CD14-positive monocyte (primary cell): ENCODE data around the gene HDHD5. TPM values are rescaled to one million over a fixed set of nuclear protein-coding genes. Genes with fewer than 3 reads are reported as not detected.

Experiments
- DNase-seq, 3 donors: peaks; one replicate each; pipeline ENCODE4 v3.0.0-alpha.2; 2011 to 2022
- H2AFZ ChIP-seq: 2 replicates; pipeline ENCODE4 v1.6.0; 2012; ENCODE audit warnings: mild to moderate bottlenecking, low read depth, low read length, inconsistent platforms; ENCODE audit not compliant: insufficient read depth, poor library complexity, severe bottlenecking
- H3K27ac ChIP-seq, 2 donors: 1 replicate in 1 of 2; 2 replicates in 1 of 2; pipeline ENCODE4 v1.5.1; 2012 to 2013; ENCODE audit warnings: low read length in 2 of 2, control low read depth in 1 of 2, inconsistent platforms in 1 of 2, low read depth in 1 of 2, mild to moderate bottlenecking in 1 of 2
- H3K27me3 ChIP-seq, 2 donors: one replicate each; pipeline versions ENCODE4 v1.6.0 to v1.6.1; 2011 to 2013; ENCODE audit warnings: low read length in 2 of 2; ENCODE audit not compliant: control insufficient read depth in 2 of 2, insufficient read depth in 2 of 2
- H3K36me3 ChIP-seq, 2 donors: replicated peaks in 1 of 2; 1 replicate in 1 of 2; 2 replicates in 1 of 2; pipeline versions ENCODE4 v1.5.1 to v1.6.1; 2012 to 2013; ENCODE audit warnings: low read length in 2 of 2, control low read depth in 1 of 2, inconsistent platforms in 1 of 2, mild to moderate bottlenecking in 1 of 2; ENCODE audit not compliant: insufficient read depth in 2 of 2, control insufficient read depth in 1 of 2
- H3K4me1 ChIP-seq, 2 donors: 1 replicate in 1 of 2; 2 replicates in 1 of 2; pipeline versions ENCODE4 v1.5.1 to v1.6.1; 2012 to 2013; ENCODE audit warnings: low read length in 2 of 2, control low read depth in 1 of 2, inconsistent platforms in 1 of 2, mild to moderate bottlenecking in 1 of 2, moderate library complexity in 1 of 2; ENCODE audit not compliant: insufficient read depth in 2 of 2, control insufficient read depth in 1 of 2
- H3K4me2 ChIP-seq: replicated peaks from 2 replicates; pipeline ENCODE3; 2012; ENCODE audit warnings: low read length, moderate library complexity, mild to moderate bottlenecking; ENCODE audit not compliant: poor library complexity, severe bottlenecking; ENCODE audit errors: extremely low read depth
- H3K4me3 ChIP-seq, 3 experiments: fragments of 200-600 bp in 1 of 3; sonication (generic) in 1 of 3; replicated peaks in 1 of 3; 1 replicate in 2 of 3; 2 replicates in 1 of 3; pipeline ENCODE4 v1.5.1; 2011 to 2013; ENCODE audit warnings: low read length in 3 of 3, mild to moderate bottlenecking in 3 of 3, control low read depth in 2 of 3, low read depth in 2 of 3, inconsistent platforms in 1 of 3, moderate library complexity in 1 of 3
- H3K79me2 ChIP-seq: 2 replicates; pipeline ENCODE4 v1.6.0; 2012; ENCODE audit warnings: mild to moderate bottlenecking, control low read depth, inconsistent platforms, low read length, moderate library complexity; ENCODE audit not compliant: insufficient read depth
- H3K9ac ChIP-seq: 2 replicates; pipeline ENCODE4 v1.6.0; 2017; ENCODE audit warnings: low read length, mild to moderate bottlenecking; ENCODE audit not compliant: insufficient read depth, poor library complexity, severe bottlenecking
- H3K9me3 ChIP-seq, 2 donors: replicated peaks in 1 of 2; 1 replicate in 1 of 2; 2 replicates in 1 of 2; pipeline versions ENCODE4 v1.5.1 to v1.6.1; 2012 to 2013; ENCODE audit warnings: low read length in 2 of 2, control low read depth in 1 of 2; ENCODE audit not compliant: control insufficient read depth in 1 of 2, insufficient read depth in 1 of 2
- H4K20me1 ChIP-seq: 2 replicates; pipeline ENCODE4 v1.6.0; 2012; ENCODE audit warnings: mild to moderate bottlenecking, low read length, control low read depth, moderate library complexity; ENCODE audit not compliant: insufficient read depth
- H3K27ac Mint-ChIP-seq, 7 donors: one replicate each; pipeline ENCODE4 v1.8.0; 2020; ENCODE audit warnings: mild to moderate bottlenecking in 7 of 7, mixed read lengths in 7 of 7, moderate library complexity in 6 of 7, inconsistent platforms in 2 of 7
- H3K27me3 Mint-ChIP-seq, 3 donors: one replicate each; pipeline ENCODE4 v1.8.0; 2021 to 2022; ENCODE audit warnings: low read depth in 3 of 3, mild to moderate bottlenecking in 3 of 3, mixed read lengths in 3 of 3, moderate library complexity in 3 of 3, inconsistent platforms in 1 of 3
- H3K36me3 Mint-ChIP-seq, 2 donors: one replicate each; pipeline ENCODE4 v1.8.0; 2020; ENCODE audit warnings: mixed read lengths in 2 of 2, inconsistent platforms in 1 of 2, mild to moderate bottlenecking in 1 of 2
- H3K4me1 Mint-ChIP-seq: one replicate; pipeline ENCODE4 v1.8.0; 2020; ENCODE audit warnings: mild to moderate bottlenecking, mixed read lengths
- H3K4me3 Mint-ChIP-seq, 2 donors: one replicate each; pipeline ENCODE4 v1.8.0; 2020; ENCODE audit warnings: mild to moderate bottlenecking in 2 of 2, mixed read lengths in 2 of 2, moderate library complexity in 1 of 2
- H3K9me3 Mint-ChIP-seq, 7 donors: one replicate each; pipeline ENCODE4 v1.8.0; 2020 to 2022; ENCODE audit warnings: mixed read lengths in 7 of 7, mild to moderate bottlenecking in 6 of 7, moderate library complexity in 6 of 7, inconsistent platforms in 2 of 7
- CTCF ChIP-seq: fragments of 200-600 bp; IDR thresholded peaks from one replicate; pipeline ENCODE4 v1.8.0; 2022; ENCODE audit warnings: antibody characterized with exemption, mild to moderate bottlenecking
- WGBS: methylation state at CpG from one replicate; pipeline ENCODE4 v1.1.5; 2013; ENCODE audit warnings: missing lambda C conversion rate; ENCODE audit not compliant: insufficient coverage; 5-methylcytosine and 5-hydroxymethylcytosine counted together
- intact Hi-C, 2 donors: fragments of 100-400 bp; cut with micrococcal nuclease; formaldehyde crosslinking; loops; one replicate each; pipeline versions ENCODE4 v1.15.0 to v1.15.1; 2023
- polyA plus RNA-seq, 3 donors: library from polyadenylated mRNA; depleted of rRNA in 1 of 3; unstranded in 2 of 3; stranded (reverse) in 1 of 3; fragments of 300-500 nt in 2 of 3; fragments of >200 nt in 1 of 3; fragmentation: Illumina TruSeq in 2 of 3; gene quantifications; 1 replicate in 2 of 3; 2 replicates in 1 of 3; pipeline ENCODE4 v1.2.3, GENCODE V29; 2012 to 2021

HDHD5 gene
- polyA plus RNA-seq, 3 donors, result 75.9 to 119 (median 79.9) TPM

- Mint-ChIP-seq H3K4me3 (no peak overlapping the region), H3K9me3 (no peaks in the 10 kb centered on the region), H3K27ac (no peak overlapping the region), H3K36me3 (peaks cover 68 to 98% of the 10 kb centered on the region in 2 donors), H3K27me3 (no peaks in the 10 kb centered on the region), H3K4me1 (no peaks in the 10 kb centered on the region)
- no peak overlapping the region for H3K4me2 ChIP-seq
- H3K4me3 ChIP-seq, result no peak overlapping the region
- H3K4me1 ChIP-seq, result no peaks in the 10 kb centered on the region
- no peaks in the 10 kb centered on the region for H3K27me3 ChIP-seq
- H3K9ac ChIP-seq, result no peak overlapping the region
- DNase-seq, result no peak
- H3K36me3 ChIP-seq, result peaks cover 73 to 96% of the 10 kb centered on the region in 2 donors
- H4K20me1 ChIP-seq, result peaks cover 86% of the 10 kb centered on the region
- 98% methylated on average over 9 of the region's 10 CpGs for WGBS
- no peaks in the 10 kb centered on the region for H3K79me2 ChIP-seq
- H2AFZ ChIP-seq, result no peak overlapping the region
- H3K27ac ChIP-seq, result peak overlapping the region in 1 of 2 donors; percentile 28
- intact Hi-C loops, result no loop called here
- no peak for TF ChIP-seq CTCF
- no peaks in the 10 kb centered on the region for H3K9me3 ChIP-seq
These were observed 31.6 kb upstream of the HDHD5 start for GRCh38 chr22:17190702-17191101.

- no peak overlapping the region for H3K27ac Mint-ChIP-seq
- peaks cover 3% of the 10 kb centered on the region for H3K4me1 Mint-ChIP-seq
- H3K4me2 ChIP-seq, result no peak overlapping the region
- intact Hi-C loops, result no loop called here
- H3K4me3 Mint-ChIP-seq, result no peak overlapping the region
- no peaks in the 10 kb centered on the region for H3K27me3 ChIP-seq
- TF ChIP-seq CTCF, result no peak
- peaks cover 30 to 32% of the 10 kb centered on the region in 2 donors for H3K36me3 ChIP-seq
- H3K27ac ChIP-seq, result no peak overlapping the region
- peaks cover 35% of the 10 kb centered on the region for H4K20me1 ChIP-seq
- WGBS, result 100% methylated on average over 1 of the region's 8 CpGs
- H3K36me3 Mint-ChIP-seq, result peaks cover 31 to 43% of the 10 kb centered on the region in 2 donors
- no peaks in the 10 kb centered on the region for H3K79me2 ChIP-seq
- H3K4me3 ChIP-seq, result no peak overlapping the region
- no peak overlapping the region for H2AFZ ChIP-seq
- no peaks in the 10 kb centered on the region for H3K9me3 ChIP-seq
- no peak overlapping the region for H3K9ac ChIP-seq
- H3K4me1 ChIP-seq, result peaks cover 4 to 6% of the 10 kb centered on the region in 2 donors
- no peak for DNase-seq
- peaks cover 0 to 2% (median 2%) of the 10 kb centered on the region in 3 donors for H3K27me3 Mint-ChIP-seq
- H3K9me3 Mint-ChIP-seq, result peaks cover 0 to 2% (median 2%) of the 10 kb centered on the region in 7 donors
These were observed 17.6 kb upstream of the HDHD5 start for GRCh38 chr22:17176715-17177114.
